HG02973 (cell line): Measurements from ENCODE around the gene URGCP.
A peak's percentile ranks its signal among the peaks of the same experiment; 100 is the strongest.
"Not testable (repeated sequence)": the region's sequence is repeated elsewhere in the genome, so short reads cannot be mapped to it uniquely, and the experiment has no call there.

Source experiments
- ATAC-seq: cut with Tn5 transposase; IDR thresholded peaks from one replicate; pipeline ENCODE4 v1.9.1; 2021; ENCODE audit warnings: moderate library complexity; ENCODE audit not compliant: unreplicated experiment

The URGCP gene

GRCh38 chr7:43843296-43843695 is 63.1 kb downstream of the URGCP start:
- no peak for ATAC-seq

DNA sequence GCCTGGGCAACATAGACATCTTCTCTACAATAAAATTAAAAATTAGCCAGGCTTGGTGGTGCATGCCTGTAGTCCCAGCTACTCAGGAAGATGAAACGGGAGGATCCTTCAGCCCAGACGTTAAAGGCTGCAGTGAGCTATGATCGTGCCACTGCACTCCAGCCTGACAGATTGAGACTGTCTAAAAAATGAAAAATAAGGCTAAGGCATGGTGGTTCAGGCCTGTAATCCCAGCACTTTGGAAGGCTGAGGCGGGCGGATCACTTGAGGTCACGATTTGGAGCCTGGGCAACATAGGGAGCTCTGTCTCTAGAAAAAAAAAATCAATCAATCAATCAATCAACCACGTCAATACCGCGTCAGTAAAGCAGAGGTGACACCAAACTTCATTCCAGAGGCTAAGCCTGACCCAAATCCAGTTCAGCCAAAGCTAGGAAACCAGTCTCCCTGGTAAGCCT is 68.2 kb downstream of the URGCP start:
- no peak for ATAC-seq

DNA sequence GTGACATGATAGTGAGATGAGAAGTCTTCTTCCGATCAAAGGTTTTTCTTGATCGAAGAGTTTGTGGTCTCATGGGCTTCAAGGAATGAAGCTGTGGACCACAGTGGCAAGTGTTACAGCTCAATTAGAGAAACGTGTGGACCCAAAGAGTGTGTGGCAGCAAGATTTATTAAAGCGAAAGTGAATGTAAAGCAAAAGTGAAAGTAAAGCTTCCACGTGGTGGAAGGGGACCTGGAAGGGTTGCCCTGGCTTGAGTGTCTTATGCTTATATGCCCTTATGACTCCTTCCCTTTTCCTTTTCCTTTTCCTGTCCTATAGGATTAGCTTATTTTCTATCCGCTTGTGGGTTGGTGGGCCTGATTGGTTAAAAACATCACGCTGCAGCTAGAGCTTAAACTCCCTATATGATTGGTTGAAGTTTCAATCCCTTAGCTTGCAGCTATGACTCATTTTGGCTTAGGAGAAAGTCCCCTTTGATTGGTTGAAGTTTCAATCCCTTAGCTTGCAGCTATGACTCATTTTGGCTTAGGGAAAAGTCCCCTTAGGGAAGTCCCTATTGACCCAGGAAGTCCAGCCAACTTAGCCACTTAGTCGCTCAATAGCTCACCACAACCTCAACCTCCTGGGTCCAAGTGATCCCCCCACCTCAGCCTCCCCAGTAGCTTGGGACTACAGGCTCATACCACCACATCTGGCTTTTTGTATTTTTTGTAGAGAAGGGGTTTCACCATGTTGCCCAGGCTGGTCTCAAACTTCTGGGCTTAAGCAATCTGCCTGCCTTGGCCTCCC is 71.7 kb downstream of the URGCP start:
- peak; percentile 48 for ATAC-seq

GRCh38 chr7:43830917-43831316 is 75.5 kb downstream of the URGCP start:
- not testable (repeated sequence) for ATAC-seq
